Measurements from ENCODE around the gene RFX1. TPM values are rescaled to one million over a fixed set of nuclear protein-coding genes. Genes with fewer than 3 reads are reported as not detected.
"Not testable (repeated sequence)": the region's sequence is repeated elsewhere in the genome, so short reads cannot be mapped to it uniquely, and the experiment has no call there.

RFX1 gene
- polyA plus RNA-seq, 4 donors, result 3.8 to 16.6 (median 5.5) TPM

DNA sequence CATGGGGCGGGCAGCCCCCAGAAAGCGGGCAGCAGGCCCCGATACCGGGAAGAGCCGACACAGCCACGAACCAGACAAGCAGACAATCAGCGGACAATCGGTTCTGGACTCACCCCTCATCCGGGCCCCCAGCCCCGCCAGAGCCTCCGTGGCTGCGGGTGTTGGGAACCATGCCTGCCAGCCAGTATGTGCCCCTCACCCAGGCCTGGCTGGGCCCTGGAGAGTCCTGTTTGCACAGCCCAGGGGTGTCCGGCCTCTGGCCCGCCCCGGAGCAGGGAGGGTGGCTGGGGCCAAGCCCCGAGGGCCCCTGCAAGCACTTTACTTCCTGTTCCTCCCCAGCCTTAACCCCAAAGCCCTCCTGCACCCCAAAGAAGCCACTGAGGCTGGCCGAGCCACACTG, 75.7 kb downstream of the RFX1 start:
- H3K27me3 ChIP-seq (ENCODE audit: control insufficient read depth in 3 of 3, insufficient read depth in 3 of 3, low read length in 3 of 3), result no peaks in the 10 kb centered on the region
- H3K27ac ChIP-seq (ENCODE audit: low read depth in 1 of 3, low read length in 2 of 3), result no peak overlapping the region
- 77 to 87% (median 84%) methylated on average over 6 to 17 of the region's 17 CpGs for WGBS, 3 donors
- peaks cover 16 to 54% (median 19%) of the 10 kb centered on the region in 3 donors for H3K36me3 ChIP-seq (ENCODE audit: control insufficient read depth in 3 of 3, insufficient read depth in 2 of 3, low read depth in 1 of 3, low read length in 3 of 3)
- no peaks in the 10 kb centered on the region for H3K4me1 ChIP-seq (ENCODE audit: control insufficient read depth in 3 of 3, insufficient read depth in 2 of 3, low read depth in 1 of 3, low read length in 2 of 3)
- DNase-seq (no peak), FAIRE-seq (no peak)
- no peak overlapping the region for H3K4me3 ChIP-seq (ENCODE audit: low read depth in 1 of 3, low read length in 3 of 3)
- H3K9me3 ChIP-seq (ENCODE audit: control insufficient read depth in 2 of 2, insufficient read depth in 1 of 2, low read depth in 1 of 2, low read length in 1 of 2), result no peaks in the 10 kb centered on the region

GRCh38 chr19:13929956-13930355, 76.2 kb downstream of the RFX1 start:
- H3K36me3 ChIP-seq (ENCODE audit: control insufficient read depth in 3 of 3, insufficient read depth in 2 of 3, low read depth in 1 of 3, low read length in 3 of 3), result peaks cover 16 to 59% (median 19%) of the 10 kb centered on the region in 3 donors
- no peaks in the 10 kb centered on the region for H3K4me1 ChIP-seq (ENCODE audit: control insufficient read depth in 3 of 3, insufficient read depth in 2 of 3, low read depth in 1 of 3, low read length in 2 of 3)
- FAIRE-seq, result no peak

DNA sequence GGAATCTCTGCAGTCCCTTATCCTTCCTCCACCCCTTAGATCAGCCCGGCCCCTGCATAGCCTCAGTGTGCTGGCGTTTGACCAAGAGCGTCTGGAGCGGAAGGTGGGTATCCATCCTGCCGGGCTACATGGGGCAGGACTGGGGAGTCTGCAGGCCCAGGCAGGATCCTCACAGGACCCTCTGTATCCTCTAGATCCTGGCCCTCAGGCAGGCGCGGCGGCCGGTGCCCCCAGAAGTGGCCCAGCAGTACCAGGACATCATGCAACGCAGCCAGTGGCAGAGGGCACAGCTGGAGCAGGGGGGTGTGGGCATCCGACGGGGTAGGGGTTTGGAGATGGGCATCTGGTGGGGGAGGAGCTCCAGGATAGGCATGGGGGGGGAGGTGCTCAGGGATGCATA, 76.8 kb downstream of the RFX1 start:
- no peaks in the 10 kb centered on the region for H3K4me1 ChIP-seq (ENCODE audit: control insufficient read depth in 3 of 3, insufficient read depth in 2 of 3, low read depth in 1 of 3, low read length in 2 of 3)
- no peak overlapping the region for H3K4me3 ChIP-seq (ENCODE audit: low read depth in 1 of 3, low read length in 3 of 3)
- no peaks in the 10 kb centered on the region for H3K27me3 ChIP-seq (ENCODE audit: control insufficient read depth in 3 of 3, insufficient read depth in 3 of 3, low read length in 3 of 3)
- H3K27ac ChIP-seq (ENCODE audit: low read depth in 1 of 3, low read length in 2 of 3), result no peak overlapping the region
- H3K9me3 ChIP-seq (ENCODE audit: control insufficient read depth in 2 of 2, insufficient read depth in 1 of 2, low read depth in 1 of 2, low read length in 1 of 2), result no peaks in the 10 kb centered on the region
- DNase-seq (no peak), FAIRE-seq (no peak)
- peaks cover 16 to 65% (median 19%) of the 10 kb centered on the region in 3 donors for H3K36me3 ChIP-seq (ENCODE audit: control insufficient read depth in 3 of 3, insufficient read depth in 2 of 3, low read depth in 1 of 3, low read length in 3 of 3)
- 89 to 93% (median 91%) methylated on average over 12 of the region's 12 CpGs for WGBS, 3 donors

More at GRCh38 chr19:13929956-13930355, 76.2 kb downstream of the RFX1 start:
- DNase-seq, result no peak
- Histone ChIP-seq H3K27me3 (ENCODE audit: control insufficient read depth in 3 of 3, insufficient read depth in 3 of 3, low read length in 3 of 3) (no peaks in the 10 kb centered on the region), H3K27ac (ENCODE audit: low read depth in 1 of 3, low read length in 2 of 3) (no peak overlapping the region), H3K4me3 (ENCODE audit: low read depth in 1 of 3, low read length in 3 of 3) (no peak overlapping the region), H3K9me3 (ENCODE audit: control insufficient read depth in 2 of 2, insufficient read depth in 1 of 2, low read depth in 1 of 2, low read length in 1 of 2) (no peaks in the 10 kb centered on the region)
- WGBS, 3 donors, result 81 to 91% (median 87%) methylated on average over 17 of the region's 17 CpGs

GRCh38 chr19:13926715-13927114, 79.4 kb downstream of the RFX1 start:
- 66 to 84% (median 83%) methylated on average over 8 of the region's 8 CpGs for WGBS, 3 donors
- H3K27ac ChIP-seq (ENCODE audit: low read depth in 1 of 3, low read length in 2 of 3), result no peak overlapping the region

GRCh38 chr19:13926010-13926409, 80.1 kb downstream of the RFX1 start:
- Histone ChIP-seq H3K27ac (ENCODE audit: low read depth in 1 of 3, low read length in 2 of 3) (no peak overlapping the region), H3K4me3 (ENCODE audit: low read depth in 1 of 3, low read length in 3 of 3) (no peak overlapping the region), H3K27me3 (ENCODE audit: control insufficient read depth in 3 of 3, insufficient read depth in 3 of 3, low read length in 3 of 3) (no peaks in the 10 kb centered on the region), H3K4me1 (ENCODE audit: control insufficient read depth in 3 of 3, insufficient read depth in 2 of 3, low read depth in 1 of 3, low read length in 2 of 3) (no peaks in the 10 kb centered on the region), H3K36me3 (ENCODE audit: control insufficient read depth in 3 of 3, insufficient read depth in 2 of 3, low read depth in 1 of 3, low read length in 3 of 3) (peaks cover 18 to 83% (median 26%) of the 10 kb centered on the region in 3 donors), H3K9me3 (ENCODE audit: control insufficient read depth in 2 of 2, insufficient read depth in 1 of 2, low read depth in 1 of 2, low read length in 1 of 2) (peaks cover 0 to 4% of the 10 kb centered on the region in 2 donors)
- WGBS, 3 donors, result 82 to 92% (median 86%) methylated on average over 4 of the region's 4 CpGs
- FAIRE-seq, result no peak
- no peak for DNase-seq

More at GRCh38 chr19:13926715-13927114, 79.4 kb downstream of the RFX1 start:
- H3K27me3 ChIP-seq (ENCODE audit: control insufficient read depth in 3 of 3, insufficient read depth in 3 of 3, low read length in 3 of 3), result no peaks in the 10 kb centered on the region
- no peaks in the 10 kb centered on the region for H3K9me3 ChIP-seq (ENCODE audit: control insufficient read depth in 2 of 2, insufficient read depth in 1 of 2, low read depth in 1 of 2, low read length in 1 of 2)
- DNase-seq, result no peak
- H3K4me3 ChIP-seq (ENCODE audit: low read depth in 1 of 3, low read length in 3 of 3), result no peak overlapping the region
- peaks cover 16 to 83% (median 27%) of the 10 kb centered on the region in 3 donors for H3K36me3 ChIP-seq (ENCODE audit: control insufficient read depth in 3 of 3, insufficient read depth in 2 of 3, low read depth in 1 of 3, low read length in 3 of 3)
- no peak for FAIRE-seq
- H3K4me1 ChIP-seq (ENCODE audit: control insufficient read depth in 3 of 3, insufficient read depth in 2 of 3, low read depth in 1 of 3, low read length in 2 of 3), result no peaks in the 10 kb centered on the region

- Histone ChIP-seq H3K36me3 (ENCODE audit: control insufficient read depth in 3 of 3, insufficient read depth in 2 of 3, low read depth in 1 of 3, low read length in 3 of 3) (peaks cover 16 to 90% (median 39%) of the 10 kb centered on the region in 3 donors), H3K4me3 (ENCODE audit: low read depth in 1 of 3, low read length in 3 of 3) (no peak overlapping the region), H3K27ac (ENCODE audit: low read depth in 1 of 3, low read length in 2 of 3) (no peak overlapping the region), H3K27me3 (ENCODE audit: control insufficient read depth in 3 of 3, insufficient read depth in 3 of 3, low read length in 3 of 3) (no peaks in the 10 kb centered on the region), H3K4me1 (ENCODE audit: control insufficient read depth in 3 of 3, insufficient read depth in 2 of 3, low read depth in 1 of 3, low read length in 2 of 3) (no peaks in the 10 kb centered on the region), H3K9me3 (ENCODE audit: control insufficient read depth in 2 of 2, insufficient read depth in 1 of 2, low read depth in 1 of 2, low read length in 1 of 2) (peaks cover 0 to 11% of the 10 kb centered on the region in 2 donors)
- 94 to 97% (median 95%) methylated on average over 28 of the region's 28 CpGs for WGBS, 3 donors
- DNase-seq, result no peak
- FAIRE-seq, result no peak
Observed at GRCh38 chr19:13923194-13923987, 82.7 kb downstream of the RFX1 start.

DNA sequence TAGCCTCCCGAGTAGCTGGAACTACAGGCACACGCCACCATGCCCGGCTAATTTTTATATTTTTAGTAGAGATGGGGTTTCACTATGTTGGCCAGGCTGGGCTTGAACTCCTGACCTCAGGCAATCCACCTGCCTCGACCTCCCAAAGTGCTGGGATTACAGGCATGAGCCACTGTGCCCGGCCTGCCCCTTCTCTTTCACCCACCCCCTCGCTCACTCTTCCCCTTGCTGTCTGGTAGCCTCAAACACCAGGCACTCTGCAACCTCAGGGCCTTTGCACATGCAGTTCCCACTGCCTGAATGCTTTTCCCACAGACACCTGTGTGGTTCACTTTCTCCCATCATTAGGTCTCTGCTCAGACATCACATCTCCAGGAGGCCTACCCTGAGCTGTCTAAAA, 84.0 kb downstream of the RFX1 start:
- not testable (repeated sequence) for FAIRE-seq; DNase-seq; H3K4me1 ChIP-seq (ENCODE audit: control insufficient read depth in 3 of 3, insufficient read depth in 2 of 3, low read depth in 1 of 3, low read length in 2 of 3); H3K27ac ChIP-seq (ENCODE audit: low read depth in 1 of 3, low read length in 2 of 3); H3K27me3 ChIP-seq (ENCODE audit: control insufficient read depth in 3 of 3, insufficient read depth in 3 of 3, low read length in 3 of 3); H3K4me3 ChIP-seq (ENCODE audit: low read depth in 1 of 3, low read length in 3 of 3)
- 94 to 97% (median 96%) methylated on average over 6 of the region's 6 CpGs for WGBS, 3 donors
- H3K36me3 ChIP-seq (ENCODE audit: control insufficient read depth in 3 of 3, insufficient read depth in 2 of 3, low read depth in 1 of 3, low read length in 3 of 3), result peaks cover 12 to 92% (median 38%) of the 10 kb centered on the region in 3 donors
- peaks cover 0 to 11% of the 10 kb centered on the region in 2 donors for H3K9me3 ChIP-seq (ENCODE audit: control insufficient read depth in 2 of 2, insufficient read depth in 1 of 2, low read depth in 1 of 2, low read length in 1 of 2)

- Histone ChIP-seq H3K4me1 (ENCODE audit: control insufficient read depth in 3 of 3, insufficient read depth in 2 of 3, low read depth in 1 of 3, low read length in 2 of 3) (no peaks in the 10 kb centered on the region), H3K4me3 (ENCODE audit: low read depth in 1 of 3, low read length in 3 of 3) (no peak overlapping the region), H3K27me3 (ENCODE audit: control insufficient read depth in 3 of 3, insufficient read depth in 3 of 3, low read length in 3 of 3) (no peaks in the 10 kb centered on the region), H3K9me3 (ENCODE audit: control insufficient read depth in 2 of 2, insufficient read depth in 1 of 2, low read depth in 1 of 2, low read length in 1 of 2) (peaks cover 0 to 11% of the 10 kb centered on the region in 2 donors), H3K27ac (ENCODE audit: low read depth in 1 of 3, low read length in 2 of 3) (peak overlapping the region in 1 of 3 donors; percentile 12), H3K36me3 (ENCODE audit: control insufficient read depth in 3 of 3, insufficient read depth in 2 of 3, low read depth in 1 of 3, low read length in 3 of 3) (peaks cover 8 to 86% (median 34%) of the 10 kb centered on the region in 3 donors)
- FAIRE-seq, result no peak
- 86 to 91% (median 88%) methylated on average over 2 of the region's 2 CpGs for WGBS, 3 donors
- DNase-seq, result peak in 1 of 2 donors; percentile 62
Observed at GRCh38 chr19:13920940-13921747, 85.0 kb downstream of the RFX1 start.
